ENCODE results near the gene TFB1M.
"Not testable (repeated sequence)": the region's sequence is repeated elsewhere in the genome, so short reads cannot be mapped to it uniquely, and the experiment has no call there.

TFB1M gene

GRCh38 chr6:155344341-155345006 is 30.2 kb upstream of the TFB1M start:
- no peak overlapping the region for H3K4me3 ChIP-seq (ENCODE audit: low read depth in 1 of 2, low read length in 1 of 2)
- H3K36me3 ChIP-seq = no peaks in the 10 kb centered on the region
- no peak overlapping the region for H3K27ac ChIP-seq
- no peaks in the 10 kb centered on the region for H3K9me3 ChIP-seq
- no peaks in the 10 kb centered on the region for H3K27me3 ChIP-seq
- TF ChIP-seq CTCF (IDR thresholded peaks at IDR 0.05) = no peak
- H3K4me1 ChIP-seq (ENCODE audit: control insufficient read depth in 1 of 2, insufficient read depth in 1 of 2, low read depth in 1 of 2, low read length in 1 of 2) = no peaks in the 10 kb centered on the region

GRCh38 chr6:155341130-155341828 is 27.0 kb upstream of the TFB1M start:
- H3K4me1 ChIP-seq (ENCODE audit: control insufficient read depth in 1 of 2, insufficient read depth in 1 of 2, low read depth in 1 of 2, low read length in 1 of 2) = no peaks in the 10 kb centered on the region
- no peaks in the 10 kb centered on the region for H3K27me3 ChIP-seq
- TF ChIP-seq CTCF (IDR thresholded peaks at IDR 0.05) = no peak
- H3K27ac ChIP-seq = no peak overlapping the region
- H3K36me3 ChIP-seq = no peaks in the 10 kb centered on the region
- H3K9me3 ChIP-seq = no peaks in the 10 kb centered on the region
- H3K4me3 ChIP-seq (ENCODE audit: low read depth in 1 of 2, low read length in 1 of 2) = no peak overlapping the region

- H3K4me3 ChIP-seq (ENCODE audit: low read depth in 1 of 2, low read length in 1 of 2) = no peak overlapping the region
- H3K36me3 ChIP-seq = no peaks in the 10 kb centered on the region
- no peak overlapping the region for H3K27ac ChIP-seq
- H3K4me1 ChIP-seq (ENCODE audit: control insufficient read depth in 1 of 2, insufficient read depth in 1 of 2, low read depth in 1 of 2, low read length in 1 of 2) = no peaks in the 10 kb centered on the region
- H3K9me3 ChIP-seq = no peaks in the 10 kb centered on the region
- no peak for TF ChIP-seq CTCF (IDR thresholded peaks at IDR 0.05)
- H3K27me3 ChIP-seq = no peaks in the 10 kb centered on the region
These were observed 26.3 kb upstream of the TFB1M start for GRCh38 chr6:155340464-155341129.

- H3K36me3 ChIP-seq; H3K4me3 ChIP-seq (ENCODE audit: low read depth in 1 of 2, low read length in 1 of 2); H3K9me3 ChIP-seq; H3K4me1 ChIP-seq (ENCODE audit: control insufficient read depth in 1 of 2, insufficient read depth in 1 of 2, low read depth in 1 of 2, low read length in 1 of 2); H3K27me3 ChIP-seq; H3K27ac ChIP-seq: not testable (repeated sequence)
These were observed 25.6 kb upstream of the TFB1M start for GRCh38 chr6:155339929-155340328.

GRCh38 chr6:155338237-155338636 is 24.0 kb upstream of the TFB1M start:
- H3K4me3 ChIP-seq (ENCODE audit: low read depth in 1 of 2, low read length in 1 of 2); H3K27ac ChIP-seq; H3K4me1 ChIP-seq (ENCODE audit: control insufficient read depth in 1 of 2, insufficient read depth in 1 of 2, low read depth in 1 of 2, low read length in 1 of 2); H3K9me3 ChIP-seq; H3K36me3 ChIP-seq; H3K27me3 ChIP-seq: not testable (repeated sequence)

GRCh38 chr6:155335265-155335664 is 21.0 kb upstream of the TFB1M start:
- Histone ChIP-seq H3K27me3 (no peaks in the 10 kb centered on the region), H3K9me3 (no peaks in the 10 kb centered on the region), H3K4me1 (ENCODE audit: control insufficient read depth in 1 of 2, insufficient read depth in 1 of 2, low read depth in 1 of 2, low read length in 1 of 2) (no peaks in the 10 kb centered on the region), H3K4me3 (ENCODE audit: low read depth in 1 of 2, low read length in 1 of 2) (no peak overlapping the region), H3K36me3 (no peaks in the 10 kb centered on the region), H3K27ac (no peak overlapping the region)
- TF ChIP-seq CTCF (IDR thresholded peaks at IDR 0.05) = no peak

- H3K27me3 ChIP-seq; H3K4me1 ChIP-seq (ENCODE audit: control insufficient read depth in 1 of 2, insufficient read depth in 1 of 2, low read depth in 1 of 2, low read length in 1 of 2); H3K9me3 ChIP-seq; H3K4me3 ChIP-seq (ENCODE audit: low read depth in 1 of 2, low read length in 1 of 2); H3K27ac ChIP-seq; H3K36me3 ChIP-seq: not testable (repeated sequence)
These were observed 19.8 kb upstream of the TFB1M start for GRCh38 chr6:155334073-155334472.

Data from neutrophil (primary cell).